Osteoblast (primary cell): ENCODE data around the gene FAM124A. TPM values are rescaled to one million over a fixed set of nuclear protein-coding genes. Genes with fewer than 3 reads are reported as not detected.

ENCODE experiments used
- DNase-seq: peaks from one replicate; pipeline ENCODE4 v3.0.0; 2011; ENCODE audit warnings: low spot score, mixed read lengths; ENCODE audit not compliant: insufficient read length; ENCODE audit errors: missing footprints
- H2AFZ ChIP-seq: 2 replicates; pipeline ENCODE4 v1.6.0; 2011; ENCODE audit warnings: mild to moderate bottlenecking, low read length
- H3K27ac ChIP-seq: 2 replicates; pipeline ENCODE4 v1.5.1; 2011; ENCODE audit warnings: mild to moderate bottlenecking, low read depth, low read length, moderate library complexity
- H3K27me3 ChIP-seq: 2 replicates; pipeline ENCODE4 v1.6.0; 2012; ENCODE audit warnings: mild to moderate bottlenecking, control low read depth, inconsistent platforms, low read length, moderate library complexity; ENCODE audit not compliant: insufficient read depth
- H3K36me3 ChIP-seq: 2 replicates; pipeline ENCODE4 v1.5.1; 2011; ENCODE audit warnings: mild to moderate bottlenecking, low read length, control low read depth, moderate library complexity; ENCODE audit not compliant: insufficient read depth
- H3K4me1 ChIP-seq: 2 replicates; pipeline ENCODE4 v1.5.1; 2011; ENCODE audit warnings: mild to moderate bottlenecking, low read length, control low read depth, moderate library complexity; ENCODE audit not compliant: insufficient read depth
- H3K4me2 ChIP-seq: 2 replicates; pipeline ENCODE4 v1.6.0; 2011; ENCODE audit warnings: mild to moderate bottlenecking, low read length; ENCODE audit not compliant: insufficient read depth
- H3K4me3 ChIP-seq: fragments of 200-600 bp; sonication (generic); 3 replicates; pipeline ENCODE4 v1.5.1; 2012; ENCODE audit warnings: mild to moderate bottlenecking, low read length, inconsistent platforms; ENCODE audit not compliant: insufficient read depth
- H3K79me2 ChIP-seq: 2 replicates; pipeline ENCODE4 v1.6.0; 2012; ENCODE audit warnings: mild to moderate bottlenecking, low read length, control low read depth, inconsistent platforms; ENCODE audit not compliant: insufficient read depth
- H3K9me3 ChIP-seq: 2 replicates; pipeline ENCODE4 v1.5.1; 2011; ENCODE audit warnings: low read depth, low read length, control low read depth
- H4K20me1 ChIP-seq: 2 replicates; pipeline ENCODE4 v1.6.0; 2012; ENCODE audit warnings: mild to moderate bottlenecking, low read length, control low read depth; ENCODE audit not compliant: insufficient read depth
- CTCF ChIP-seq: IDR thresholded peaks from 2 replicates; pipeline ENCODE4 v1.5.1; 2011; ENCODE audit warnings: mild to moderate bottlenecking, low read depth, low read length, moderate library complexity; ENCODE audit errors: extremely low read depth
- total RNA-seq: library from RNA; depleted of rRNA; stranded (reverse); fragments of >200 nt; gene quantifications from 2 replicates; pipeline ENCODE4 v1.2.3, GENCODE V29; 2012

Gene FAM124A
- total RNA-seq, 1 donor, result 1.1 TPM

- TF ChIP-seq CTCF, result no peak
- no peaks in the 10 kb centered on the region for H3K36me3 ChIP-seq
- no peak overlapping the region for H3K4me3 ChIP-seq
- no peaks in the 10 kb centered on the region for H3K79me2 ChIP-seq
- H3K4me2 ChIP-seq, result no peak overlapping the region
- no peaks in the 10 kb centered on the region for H3K4me1 ChIP-seq
- H3K9me3 ChIP-seq, result no peaks in the 10 kb centered on the region
- H3K27me3 ChIP-seq, result peaks cover 23% of the 10 kb centered on the region
- H2AFZ ChIP-seq, result no peak overlapping the region
- H3K27ac ChIP-seq, result no peak overlapping the region
- H4K20me1 ChIP-seq, result no peaks in the 10 kb centered on the region
- DNase-seq, result no peak
Observed at GRCh38 chr13:51235756-51236490, 13.7 kb downstream of the FAM124A start.

GRCh38 chr13:51236491-51236792 lies 14.2 kb downstream of the FAM124A start:
- H3K4me2 ChIP-seq, result no peak overlapping the region
- DNase-seq, result no peak
- H3K9me3 ChIP-seq, result no peaks in the 10 kb centered on the region
- H3K4me3 ChIP-seq, result no peak overlapping the region
- TF ChIP-seq CTCF, result no peak
- no peaks in the 10 kb centered on the region for H3K4me1 ChIP-seq
- peaks cover 19% of the 10 kb centered on the region for H3K27me3 ChIP-seq
- no peaks in the 10 kb centered on the region for H4K20me1 ChIP-seq
- H3K36me3 ChIP-seq, result no peaks in the 10 kb centered on the region
- no peaks in the 10 kb centered on the region for H3K79me2 ChIP-seq
- no peak overlapping the region for H3K27ac ChIP-seq
- H2AFZ ChIP-seq, result no peak overlapping the region

- Histone ChIP-seq H3K4me3 (no peak overlapping the region), H3K4me1 (no peaks in the 10 kb centered on the region), H4K20me1 (no peaks in the 10 kb centered on the region), H3K9me3 (no peaks in the 10 kb centered on the region), H3K36me3 (no peaks in the 10 kb centered on the region), H3K27ac (no peak overlapping the region), H3K27me3 (peaks cover 14% of the 10 kb centered on the region), H2AFZ (no peak overlapping the region), H3K4me2 (no peak overlapping the region), H3K79me2 (no peaks in the 10 kb centered on the region)
- no peak for DNase-seq
- TF ChIP-seq CTCF, result no peak
Observed at GRCh38 chr13:51237386-51237785, 15.2 kb downstream of the FAM124A start.

- Histone ChIP-seq H3K4me1 (no peaks in the 10 kb centered on the region), H3K27ac (no peak overlapping the region), H4K20me1 (no peaks in the 10 kb centered on the region), H3K27me3 (peaks cover 14% of the 10 kb centered on the region), H3K4me3 (no peak overlapping the region), H3K79me2 (no peaks in the 10 kb centered on the region), H2AFZ (no peak overlapping the region), H3K36me3 (no peaks in the 10 kb centered on the region), H3K4me2 (no peak overlapping the region), H3K9me3 (no peaks in the 10 kb centered on the region)
- DNase-seq, result no peak
- TF ChIP-seq CTCF, result no peak
Observed at GRCh38 chr13:51237887-51238286, 15.7 kb downstream of the FAM124A start.
